Stimulated activated CD8-positive, alpha-beta memory T cell treated with anti-CD3 and anti-CD28 coated beads, Interleukin-12 subunit alpha, Interleukin-12 subunit beta, amount 100 ng/mL, for 1 hour (primary cell): ENCODE results near the gene PSMC3.

ENCODE experiments used
- DNase-seq: peaks from one replicate; pipeline ENCODE4 v3.0.0-alpha.2; 2020; ENCODE audit warnings: low read depth

Gene PSMC3

DNA sequence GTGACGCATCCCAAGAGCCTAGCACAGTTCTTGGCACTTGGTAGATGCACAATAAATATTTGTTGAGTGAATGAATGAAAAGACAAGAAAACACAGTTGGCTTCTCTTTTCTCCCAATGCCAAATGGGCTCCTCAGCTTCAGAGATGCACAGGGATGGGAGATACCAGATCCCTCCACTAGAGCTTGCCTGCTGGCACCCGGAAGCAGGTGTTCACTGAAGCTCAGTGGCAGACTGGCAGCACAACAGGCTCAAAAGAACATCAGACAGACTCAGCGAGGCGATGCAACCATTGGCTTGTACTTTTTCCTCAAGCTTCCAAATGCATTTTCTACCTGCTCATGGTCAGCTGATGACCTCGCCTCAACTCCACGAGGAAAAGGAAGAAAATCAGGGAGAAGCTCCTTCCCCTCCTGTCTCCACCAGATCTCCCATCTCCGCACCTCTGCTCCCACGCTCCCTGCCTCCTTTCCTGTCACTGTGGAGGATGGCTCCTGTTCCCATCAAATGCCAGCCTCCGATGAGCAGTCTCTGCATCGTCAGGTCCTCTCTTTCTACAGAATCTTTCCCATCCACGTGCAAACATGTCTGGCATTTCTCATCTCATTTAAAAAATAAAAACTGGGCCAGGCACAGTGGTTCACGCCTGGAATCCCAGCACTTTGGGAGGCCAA lies 16.9 kb upstream of the PSMC3 start:
- DNase-seq = no peak

DNA sequence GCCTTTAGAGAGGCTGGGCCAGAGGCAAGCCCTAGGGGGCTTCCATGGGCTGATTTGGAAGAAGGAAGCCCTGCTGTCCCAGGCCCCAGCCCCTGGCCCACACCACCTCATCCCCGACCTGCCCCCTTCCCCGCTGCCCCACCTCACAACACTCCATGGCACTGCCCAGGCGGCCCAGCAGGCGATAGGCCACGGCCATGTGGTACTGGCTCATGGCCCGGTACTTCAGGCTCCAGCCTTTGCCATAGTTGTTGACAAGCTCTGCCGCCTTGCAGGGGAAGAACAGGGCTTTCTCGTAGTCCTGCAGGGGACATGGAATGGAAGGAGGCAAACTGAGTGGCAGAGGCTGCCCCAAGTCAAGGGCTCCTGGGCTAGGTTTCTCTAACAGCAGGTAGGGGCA lies 16.3 kb upstream of the PSMC3 start:
- no peak for DNase-seq

DNA sequence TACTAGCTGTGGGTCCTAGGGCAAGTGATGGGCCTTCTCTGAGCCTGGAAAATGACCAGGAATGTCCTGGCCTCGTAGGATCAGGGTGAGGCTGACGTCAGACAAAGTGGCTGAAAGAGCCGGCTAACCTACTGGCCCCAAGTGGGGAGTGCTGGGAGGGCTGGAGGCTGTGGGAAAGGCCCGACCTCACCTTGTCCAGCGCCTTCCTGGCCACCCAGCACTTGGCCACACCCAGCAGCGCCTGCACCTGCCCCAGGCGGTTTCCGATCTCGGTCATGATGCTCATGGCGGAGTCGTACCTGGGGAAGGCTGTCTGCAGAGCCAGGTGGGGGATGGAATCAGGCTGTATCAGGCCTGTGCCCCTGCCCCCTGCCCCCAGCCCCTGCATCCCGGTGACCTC lies 15.2 kb upstream of the PSMC3 start:
- DNase-seq = no peak

DNA sequence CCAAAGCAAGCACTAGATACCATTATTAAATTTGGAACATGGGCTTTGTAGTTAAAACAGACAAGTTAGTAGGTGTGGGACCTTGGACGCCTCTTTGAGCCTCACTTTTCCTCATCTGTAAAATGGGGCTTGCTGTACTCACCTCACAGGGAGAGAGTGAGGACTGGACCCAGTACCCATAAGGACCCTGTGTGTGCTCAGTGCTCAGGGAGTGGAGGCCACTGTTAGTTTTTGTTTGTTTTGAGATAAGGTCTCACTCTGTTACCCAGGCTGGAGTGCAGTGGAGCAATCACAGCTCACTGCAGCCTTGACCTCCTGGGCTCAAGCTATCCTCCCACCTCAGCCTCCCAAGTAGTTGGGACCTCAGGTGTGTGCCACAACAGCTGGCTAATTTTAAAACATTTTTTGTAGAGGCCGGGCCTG lies 13.8 kb upstream of the PSMC3 start:
- DNase-seq = no peak

DNA sequence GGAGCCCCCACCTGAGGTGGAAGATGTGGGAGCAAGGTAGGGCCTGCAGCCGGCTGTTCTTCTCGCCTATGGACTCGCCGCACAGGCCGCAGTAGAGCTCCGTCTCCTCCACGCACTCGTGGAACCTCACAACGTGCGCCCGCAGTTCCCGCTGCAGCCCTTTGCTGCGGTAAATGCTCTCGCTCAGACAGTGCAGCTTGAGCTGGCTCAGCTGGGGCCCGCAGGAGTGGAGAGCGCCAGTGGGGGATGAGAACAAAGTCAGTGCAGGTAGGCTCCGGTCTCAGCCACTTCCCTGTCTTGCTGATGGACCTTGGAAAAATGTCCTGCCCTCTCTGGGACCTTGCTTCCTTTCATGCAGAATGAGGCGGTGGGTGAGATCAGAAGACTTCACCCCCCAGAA lies 12.5 kb upstream of the PSMC3 start:
- DNase-seq = no peak

DNA sequence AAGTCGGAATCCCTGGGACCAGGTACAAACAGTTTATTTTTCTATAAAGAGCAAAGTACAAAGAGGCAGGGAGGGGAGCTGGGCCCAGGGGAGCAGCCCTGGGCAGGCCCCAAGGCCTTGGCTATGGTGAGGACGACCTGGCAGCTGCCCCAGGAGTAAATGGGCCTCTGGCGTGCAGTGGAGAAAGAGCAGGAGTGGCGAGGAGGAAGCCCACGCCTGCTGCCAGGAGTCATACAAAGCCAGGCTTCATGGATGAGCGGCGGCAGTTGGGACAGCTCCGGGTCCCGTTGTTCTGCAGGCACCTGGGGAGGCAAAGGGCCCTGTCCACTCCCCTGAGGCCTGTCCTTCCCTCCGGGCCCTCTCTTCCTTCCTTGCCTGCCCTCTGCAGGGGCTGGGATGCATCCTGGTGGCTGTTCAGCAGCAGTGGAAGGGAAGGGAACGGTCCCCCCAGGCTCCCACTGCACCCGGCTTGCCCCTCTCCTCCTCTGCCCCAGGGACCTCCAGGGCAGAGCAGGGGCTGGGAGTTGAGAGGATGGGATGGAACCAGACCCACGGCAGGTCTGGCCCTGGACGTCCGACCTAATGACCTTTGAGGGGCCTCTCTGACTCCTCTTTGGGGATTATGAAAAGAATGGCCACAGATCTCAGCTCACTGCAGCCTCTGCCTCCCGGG lies 11.6 kb upstream of the PSMC3 start:
- no peak for DNase-seq

DNA sequence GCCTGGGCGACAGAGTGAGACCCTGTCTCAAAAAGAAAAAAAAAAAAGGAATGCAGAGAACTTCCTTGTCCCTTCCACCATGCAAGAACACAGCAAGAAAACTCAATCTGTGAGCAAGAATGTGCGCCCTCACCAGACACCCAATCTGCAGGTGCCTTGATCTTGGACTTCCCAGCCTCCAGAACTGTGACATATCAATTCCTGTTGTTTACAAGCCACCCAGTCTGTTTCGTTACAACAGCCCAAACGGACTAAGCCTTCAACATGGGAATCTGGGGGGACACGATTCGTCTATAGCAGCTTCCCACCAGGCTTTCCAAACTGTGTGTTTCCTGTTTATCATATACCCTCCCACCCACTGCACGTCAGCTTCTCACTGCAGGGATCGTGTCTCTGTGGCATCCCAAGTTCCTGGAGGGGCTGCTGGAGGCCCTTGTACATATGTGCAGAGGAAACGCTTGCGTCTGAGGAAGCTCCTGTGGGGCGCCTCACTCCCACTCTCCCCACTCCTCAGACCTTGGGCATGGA lies 11.0 kb upstream of the PSMC3 start:
- DNase-seq = no peak

DNA sequence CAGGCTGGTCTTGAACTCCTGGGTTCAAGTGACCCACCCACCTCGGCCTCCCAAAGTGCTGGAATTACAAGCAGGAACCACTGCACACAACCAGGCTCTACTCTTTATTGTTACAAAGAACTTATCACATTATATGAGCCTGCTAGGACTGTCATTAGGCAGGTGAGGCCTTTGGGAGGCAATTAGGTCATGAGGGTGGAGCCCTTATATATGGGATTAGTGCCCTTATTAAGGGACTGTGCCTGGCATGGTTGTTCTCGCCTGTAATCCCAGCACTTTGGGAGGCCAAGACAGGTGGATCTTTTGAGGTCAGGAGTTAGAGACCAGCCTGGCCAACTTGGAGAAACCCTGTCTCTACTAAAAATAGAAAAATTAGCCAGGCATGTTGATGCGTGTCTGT lies 10.5 kb upstream of the PSMC3 start:
- DNase-seq = no peak

DNA sequence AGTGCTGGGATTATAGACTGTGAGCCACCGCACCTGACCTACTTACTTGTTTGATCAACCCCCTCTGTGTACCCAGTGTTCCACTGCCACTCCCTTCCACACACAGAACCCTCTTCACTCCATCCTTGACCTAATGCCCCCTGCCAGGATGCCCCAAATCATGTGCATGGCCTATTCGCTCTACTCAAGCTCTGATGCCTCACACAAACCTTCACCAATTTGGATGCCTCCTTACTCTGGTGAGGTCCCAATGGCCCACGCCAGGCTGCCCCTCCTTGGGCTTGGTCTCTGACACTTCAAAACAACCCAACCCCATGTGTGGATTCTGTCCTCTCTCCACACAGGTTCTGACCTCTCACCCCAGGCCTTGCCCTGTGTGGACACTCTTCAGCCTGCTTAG lies 9.4 kb upstream of the PSMC3 start:
- no peak for DNase-seq

DNA sequence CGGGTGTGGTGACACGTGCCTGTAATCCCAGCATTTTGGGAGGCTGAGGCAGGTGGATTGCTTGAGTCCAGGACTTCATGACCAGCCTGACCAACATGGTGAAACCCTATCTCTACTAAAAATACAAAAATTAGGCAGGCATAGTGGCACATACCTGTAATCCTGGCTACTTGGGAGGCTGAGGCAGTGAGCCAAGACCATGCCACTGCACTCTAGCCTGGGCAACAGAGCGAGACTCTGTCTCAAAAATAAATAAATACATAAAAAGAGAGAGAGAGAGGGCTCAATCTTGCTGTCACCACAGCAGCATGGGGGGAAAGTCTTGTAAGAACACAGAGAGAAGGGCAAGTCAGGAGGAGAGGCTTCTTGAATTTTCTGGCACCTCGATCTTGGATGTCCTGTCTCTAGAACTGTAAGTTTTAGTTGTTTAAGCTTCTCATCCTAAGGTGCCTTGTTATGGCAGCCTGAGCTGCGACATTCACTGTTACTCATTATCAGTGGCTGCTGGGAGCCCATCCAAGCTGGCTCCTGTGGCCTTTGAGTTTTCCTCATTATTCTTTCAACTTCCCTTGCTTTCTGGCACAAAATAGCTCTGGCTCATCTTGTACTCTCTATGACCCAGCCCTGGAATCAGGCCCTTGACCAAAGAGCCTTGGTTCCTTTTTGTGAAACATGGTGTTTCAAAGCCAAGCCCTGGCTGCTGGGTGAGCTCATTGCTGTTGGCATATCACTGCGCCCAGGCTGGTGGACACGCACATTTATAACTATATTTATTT lies 8.0 kb upstream of the PSMC3 start:
- DNase-seq = no peak

DNA sequence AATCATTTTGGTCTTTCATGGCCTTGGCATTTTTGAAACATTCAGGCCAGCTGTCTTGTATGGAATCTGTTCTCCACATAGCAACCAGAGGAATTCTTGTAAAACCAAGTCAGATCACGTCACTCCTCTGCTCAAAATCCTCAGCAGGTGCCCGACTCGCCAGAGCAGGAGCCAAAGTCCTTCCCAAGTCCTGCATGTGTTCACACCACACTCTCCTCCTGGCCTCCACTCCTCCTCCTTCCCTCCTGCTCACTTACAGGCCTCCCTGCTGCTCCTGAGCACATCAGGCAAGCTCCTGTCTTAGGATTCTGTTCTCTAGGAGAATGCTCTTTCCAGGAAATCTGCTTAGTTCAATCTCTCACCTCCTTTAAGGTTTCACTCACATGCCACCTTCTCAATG lies 6.9 kb upstream of the PSMC3 start:
- no peak for DNase-seq

DNA sequence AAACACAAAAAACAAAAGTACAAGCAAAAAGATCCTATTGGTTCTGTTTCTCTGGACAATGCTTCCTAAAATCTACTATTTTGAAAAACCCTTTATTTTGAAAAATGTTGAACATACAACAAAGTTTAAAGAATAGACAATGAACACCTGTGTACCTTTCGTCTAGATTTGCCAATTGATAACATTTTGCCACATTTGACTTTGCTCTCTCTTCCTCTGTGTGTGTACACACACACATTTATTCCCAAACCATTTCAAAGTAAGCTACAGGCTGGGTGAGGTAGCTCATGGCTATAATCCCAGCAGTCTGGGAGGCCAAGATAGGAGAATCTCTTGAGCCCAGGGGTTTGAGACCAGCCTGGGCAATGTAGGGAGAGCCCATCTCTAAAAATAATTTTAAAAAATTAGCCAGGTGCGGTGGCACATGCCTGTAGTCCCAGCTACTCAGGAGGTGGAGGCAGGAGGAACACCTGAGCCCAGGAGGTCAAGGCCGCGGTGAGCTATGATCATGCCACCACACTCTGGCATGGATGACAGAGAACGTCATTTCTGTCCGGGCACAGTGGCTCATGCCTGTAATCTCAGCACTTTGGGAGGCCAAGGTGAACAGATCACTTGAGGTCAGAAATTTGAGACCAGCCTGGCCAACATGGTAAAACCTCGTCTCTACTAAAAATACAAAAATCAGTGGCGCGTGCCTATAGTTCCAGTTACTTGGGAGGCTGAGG lies 5.3 kb upstream of the PSMC3 start:
- no peak for DNase-seq

DNA sequence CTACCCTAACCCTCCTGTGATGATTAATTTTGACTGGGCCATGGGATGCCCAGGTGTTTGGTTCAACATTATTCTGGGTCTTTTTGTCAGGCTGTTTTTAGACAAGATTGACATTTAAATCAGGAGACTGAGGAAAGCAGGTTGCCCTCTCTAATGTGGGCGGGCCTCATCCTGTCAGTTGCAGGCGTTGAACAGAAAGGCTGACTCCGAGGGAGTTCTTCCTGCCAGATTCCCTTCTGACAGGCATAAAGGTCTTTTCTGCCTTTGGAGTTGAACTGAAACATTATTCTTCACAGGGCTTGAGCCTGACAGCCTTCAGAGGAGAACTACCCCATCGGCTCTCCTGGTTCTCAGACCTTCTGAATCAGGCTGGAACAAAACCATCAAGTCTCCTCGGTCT lies 4.3 kb upstream of the PSMC3 start:
- DNase-seq = no peak

DNA sequence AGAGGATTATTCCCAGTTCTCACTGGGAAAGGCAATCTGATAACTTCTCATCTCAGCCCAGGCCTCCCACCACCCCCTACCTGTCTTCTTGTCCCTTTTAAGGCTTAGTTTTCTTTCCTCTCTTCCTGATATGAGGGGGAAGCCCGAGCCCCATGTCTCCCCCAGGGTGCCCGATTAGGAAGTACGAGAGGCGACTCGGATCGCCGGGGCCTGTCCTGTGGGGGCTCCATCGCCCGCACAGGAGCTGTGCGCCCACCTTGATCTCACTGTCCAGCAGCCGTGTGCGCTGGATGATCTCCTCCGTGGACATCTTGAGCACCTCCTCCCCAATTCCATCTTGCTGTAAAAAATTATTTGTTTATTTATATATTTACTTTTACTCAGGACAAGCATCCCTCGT lies 628 bp downstream of the PSMC3 start:
- no peak for DNase-seq

DNA sequence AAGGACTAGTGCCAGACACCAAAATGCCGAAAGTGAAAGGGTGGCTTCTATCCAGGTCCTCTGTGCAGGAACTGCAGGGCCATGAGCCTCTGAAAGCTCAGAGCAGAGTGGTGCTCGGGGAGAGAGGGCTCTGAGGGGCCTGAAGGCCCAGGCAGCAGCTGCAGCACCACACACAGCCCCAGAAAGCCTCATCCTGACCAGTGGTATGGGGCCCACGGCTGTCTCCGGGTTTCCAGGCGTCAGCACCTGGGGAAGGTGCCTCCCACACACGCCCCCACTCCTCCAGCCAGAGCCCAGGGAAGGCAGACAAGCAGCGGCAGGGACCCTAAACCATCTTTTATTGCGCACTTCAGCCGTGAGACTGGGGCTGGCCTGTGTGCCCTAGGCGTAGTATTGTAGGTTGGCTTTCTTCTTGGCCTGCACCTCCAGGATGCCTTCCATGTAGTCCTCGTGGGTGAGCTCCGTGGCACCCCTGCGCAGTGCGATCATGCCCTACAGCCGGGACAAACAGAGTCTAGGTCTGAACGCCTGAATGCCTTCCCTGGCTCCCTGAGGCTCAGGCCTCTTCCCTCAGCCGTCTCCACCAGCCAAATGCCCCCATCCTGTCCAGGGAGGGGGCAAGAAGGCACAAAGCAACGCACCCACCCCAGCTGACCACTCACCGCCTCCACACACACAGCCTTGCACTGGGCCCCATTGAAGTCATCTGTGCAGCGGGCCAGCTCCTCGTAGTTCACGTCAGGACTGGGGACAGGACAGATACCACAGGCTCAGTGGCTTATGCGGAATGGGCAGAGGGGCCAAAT lies 7.6 kb downstream of the PSMC3 start:
- DNase-seq = no peak

DNA sequence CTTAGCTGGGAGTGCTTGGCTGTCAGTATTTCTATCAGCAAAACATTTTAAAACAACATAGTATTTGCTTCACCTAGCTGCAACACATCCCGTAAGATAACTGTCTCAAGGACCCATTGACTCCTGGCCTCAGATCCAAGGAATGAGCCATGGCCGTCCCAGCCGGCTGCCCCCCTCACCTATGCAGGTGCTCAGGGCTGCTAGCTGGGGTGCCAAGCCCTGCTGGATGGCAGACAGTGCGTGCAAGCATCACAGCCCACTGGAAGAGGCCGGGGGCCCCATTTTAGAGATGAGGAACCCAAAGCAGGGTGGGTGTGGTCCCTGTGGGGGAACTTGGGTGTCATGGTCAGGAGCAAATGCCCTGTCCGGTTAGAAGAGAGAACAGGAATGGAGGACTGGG lies 8.5 kb downstream of the PSMC3 start:
- no peak for DNase-seq

DNA sequence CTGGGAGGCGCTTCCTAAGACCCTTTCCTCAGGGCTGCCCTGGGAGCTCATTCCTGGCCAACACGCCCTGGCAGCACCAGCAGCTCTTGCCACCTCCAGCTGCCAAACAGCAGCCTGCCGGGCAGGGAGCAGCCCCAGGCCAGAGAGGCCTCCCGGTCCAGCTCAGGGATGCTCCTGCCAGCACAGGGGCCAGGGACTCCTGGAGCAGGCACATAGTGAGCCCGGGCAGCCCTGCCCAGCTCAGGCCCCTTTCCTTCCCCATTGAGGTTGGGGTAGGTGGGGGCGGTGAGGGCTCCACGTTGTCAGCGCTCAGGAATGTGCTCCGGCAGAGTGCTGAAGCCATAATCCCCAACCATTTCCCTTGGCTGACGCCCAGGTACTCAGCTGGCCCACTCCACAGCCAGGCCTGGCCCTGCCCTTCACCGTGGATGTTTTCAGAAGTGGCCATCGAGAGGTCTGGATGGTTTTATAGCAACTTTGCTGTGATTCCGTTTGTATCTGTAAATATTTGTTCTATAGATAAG lies 10.2 kb downstream of the PSMC3 start:
- DNase-seq = no peak

DNA sequence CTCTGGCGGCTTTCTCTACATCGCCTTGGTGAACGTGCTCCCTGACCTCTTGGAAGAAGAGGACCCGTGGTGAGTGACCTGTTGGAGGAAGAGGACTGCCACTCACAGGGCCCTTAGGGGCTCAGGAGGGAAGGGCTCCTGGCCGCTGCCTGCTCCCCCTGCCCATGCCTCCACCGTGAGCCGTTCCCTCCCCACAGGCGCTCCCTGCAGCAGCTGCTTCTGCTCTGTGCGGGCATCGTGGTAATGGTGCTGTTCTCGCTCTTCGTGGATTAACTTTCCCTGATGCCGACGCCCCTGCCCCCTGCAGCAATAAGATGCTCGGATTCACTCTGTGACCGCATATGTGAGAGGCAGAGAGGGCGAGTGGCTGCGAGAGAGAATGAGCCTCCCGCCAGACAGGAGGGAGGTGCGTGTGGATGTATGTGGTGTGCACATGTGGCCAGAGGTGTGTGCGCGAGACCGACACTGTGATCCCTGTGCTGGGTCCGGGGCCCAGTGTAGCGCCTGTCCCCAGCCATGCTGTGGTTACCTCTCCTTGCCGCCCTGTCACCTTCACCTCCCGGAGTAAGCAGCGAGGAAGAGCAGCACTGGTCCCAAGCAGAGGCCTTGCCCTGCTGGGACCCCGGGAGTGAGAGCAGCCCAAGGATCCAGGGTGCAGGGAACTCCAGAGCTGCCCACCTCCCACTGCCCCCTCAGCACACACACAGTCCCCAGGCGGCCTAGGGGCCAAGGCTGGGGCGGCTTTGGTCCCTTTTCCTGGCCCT lies 11.0 kb downstream of the PSMC3 start:
- no peak for DNase-seq

DNA sequence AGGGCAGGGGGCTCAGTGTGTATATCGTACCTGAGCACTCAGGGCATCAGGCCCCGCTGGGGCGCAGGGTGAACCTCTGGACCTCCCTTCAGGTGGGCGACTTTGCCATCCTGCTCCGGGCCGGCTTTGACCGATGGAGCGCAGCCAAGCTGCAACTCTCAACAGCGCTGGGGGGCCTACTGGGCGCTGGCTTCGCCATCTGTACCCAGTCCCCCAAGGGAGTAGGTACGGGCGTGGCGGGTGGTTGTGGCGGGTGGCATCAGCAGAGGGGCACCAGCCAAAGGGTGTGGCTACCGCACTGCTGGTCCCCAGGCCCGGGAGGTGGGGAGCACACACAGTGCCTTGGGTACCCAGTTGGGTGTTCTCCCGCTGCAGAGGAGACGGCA lies 11.6 kb downstream of the PSMC3 start:
- DNase-seq = no peak

DNA sequence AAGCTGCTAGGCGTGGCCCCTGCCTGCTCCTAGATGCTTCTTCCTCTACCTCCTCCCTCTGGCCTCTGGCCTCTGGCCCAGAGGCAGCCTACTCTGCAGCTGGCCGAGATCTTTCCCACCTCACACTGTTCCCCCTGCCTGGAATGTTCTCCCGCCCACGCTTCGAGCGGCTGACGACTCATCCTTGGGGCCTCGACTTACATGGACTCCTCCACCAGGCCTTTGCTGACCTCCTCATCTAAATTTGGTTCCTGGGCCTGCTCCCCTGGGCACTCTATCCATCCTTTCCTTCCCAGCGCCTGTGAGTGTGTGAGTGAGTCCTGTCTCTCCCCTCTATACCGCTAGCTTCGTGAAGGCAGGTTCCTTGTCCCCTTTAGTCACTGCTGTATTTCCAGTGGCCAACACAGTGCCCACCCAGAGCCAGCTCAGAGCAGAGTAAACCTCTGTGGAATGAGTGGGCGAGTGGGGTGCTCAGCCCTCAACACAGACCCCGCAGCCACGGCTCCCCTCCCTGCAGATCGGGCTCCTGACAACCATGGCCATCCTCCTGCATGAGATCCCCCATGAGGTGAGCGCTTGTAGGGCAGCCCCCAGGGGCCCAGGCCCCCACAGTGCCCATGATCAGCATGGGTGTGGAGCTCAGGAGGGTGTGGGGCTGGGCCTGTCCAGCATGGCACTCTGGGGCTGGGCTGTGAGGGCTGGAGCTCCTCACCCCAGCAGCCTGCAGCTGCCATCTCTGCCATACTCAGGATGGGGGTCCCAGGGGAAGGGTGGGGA lies 12.1 kb downstream of the PSMC3 start:
- DNase-seq = no peak
